Activated CD8-positive, alpha-beta T cell treated with anti-CD3 and anti-CD28 coated beads, Interleukin-2, amount 10 ng/mL, durations not matched to agents 7 days and 5 days (primary cell): ENCODE data around the gene GSE1. TPM values are rescaled to one million over a fixed set of nuclear protein-coding genes. Genes with fewer than 3 reads are reported as not detected.
"Not testable (repeated sequence)": the region's sequence is repeated elsewhere in the genome, so short reads cannot be mapped to it uniquely, and the experiment has no call there.

ENCODE experiments used
- ATAC-seq: fragments of 150-1000 bp; cut with Tn5 transposase; one replicate; pipeline ENCODE4 v1.10.0; 2021; ENCODE audit warnings: moderate library complexity
- CTCF ChIA-PET: fragments of 350-600 bp; sonication (Branson Sonifier 250); formaldehyde crosslinking; loops from one replicate; lab custom pipeline; 2021; ENCODE audit warnings: antibody characterized with exemption; lab: Charles Lee
- POLR2A ChIA-PET: fragments of 350-600 bp; sonication (Branson Sonifier 250); formaldehyde crosslinking; loops from one replicate; lab custom pipeline; 2021; ENCODE audit warnings: antibody characterized with exemption; lab: Charles Lee
- DNase-seq: peaks from one replicate; pipeline ENCODE4 v3.0.0-alpha.2; 2020
- H3K27ac Mint-ChIP-seq: one replicate; pipeline ENCODE4 v1.8.0; 2021; ENCODE audit warnings: mild to moderate bottlenecking, mixed read lengths
- H3K27me3 Mint-ChIP-seq: one replicate; pipeline ENCODE4 v1.8.0; 2021; ENCODE audit warnings: low read depth, mixed read lengths
- H3K36me3 Mint-ChIP-seq: one replicate; pipeline ENCODE4 v1.8.0; 2021; ENCODE audit warnings: low read depth, mixed read lengths
- H3K4me1 Mint-ChIP-seq: one replicate; pipeline ENCODE4 v1.8.0; 2021; ENCODE audit warnings: low read depth, mixed read lengths
- H3K4me3 Mint-ChIP-seq: one replicate; pipeline ENCODE4 v1.8.0; 2021; ENCODE audit warnings: mild to moderate bottlenecking, mixed read lengths
- H3K9me3 Mint-ChIP-seq: one replicate; pipeline ENCODE4 v1.8.0; 2022; ENCODE audit warnings: mixed read lengths; ENCODE audit not compliant: insufficient read depth
- total RNA-seq, 2 experiments: library from RNA; stranded (reverse); gene quantifications; one replicate each; pipeline ENCODE4 v1.2.3, GENCODE V29; 2021

Gene GSE1
- total RNA-seq, 2 experiments from 2014 or later, result 48.9 to 51.4 TPM

DNA sequence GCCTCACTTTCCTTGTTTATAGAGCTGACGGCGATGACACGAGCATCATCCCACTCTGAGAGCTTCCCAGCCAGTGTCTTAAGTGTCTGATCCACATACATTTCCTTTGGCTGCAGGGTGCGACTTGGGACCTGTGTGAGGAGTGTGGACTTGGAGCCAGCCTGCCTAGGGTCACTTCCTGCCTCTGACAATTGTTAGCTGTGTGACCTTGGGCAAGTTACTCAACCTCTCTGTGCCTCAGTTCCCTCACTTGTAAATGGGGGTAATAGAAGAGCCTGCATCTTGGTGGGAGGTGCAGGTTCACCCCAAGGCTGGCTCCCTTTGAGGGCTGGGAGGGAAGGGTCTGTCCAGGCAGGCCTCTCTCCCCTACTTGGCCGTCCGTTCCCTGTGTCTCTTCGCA lies 27.4 kb upstream of the GSE1 start:
- Mint-ChIP-seq H3K9me3 (no peaks in the 10 kb centered on the region), H3K36me3 (no peaks in the 10 kb centered on the region), H3K27me3 (no peaks in the 10 kb centered on the region), H3K4me1 (peaks cover 14% of the 10 kb centered on the region), H3K27ac (no peak overlapping the region), H3K4me3 (no peak overlapping the region)
- POLR2A ChIA-PET, result no interaction called here
- CTCF ChIA-PET, result no interaction called here
- no peak for ATAC-seq
- no peak for DNase-seq

DNA sequence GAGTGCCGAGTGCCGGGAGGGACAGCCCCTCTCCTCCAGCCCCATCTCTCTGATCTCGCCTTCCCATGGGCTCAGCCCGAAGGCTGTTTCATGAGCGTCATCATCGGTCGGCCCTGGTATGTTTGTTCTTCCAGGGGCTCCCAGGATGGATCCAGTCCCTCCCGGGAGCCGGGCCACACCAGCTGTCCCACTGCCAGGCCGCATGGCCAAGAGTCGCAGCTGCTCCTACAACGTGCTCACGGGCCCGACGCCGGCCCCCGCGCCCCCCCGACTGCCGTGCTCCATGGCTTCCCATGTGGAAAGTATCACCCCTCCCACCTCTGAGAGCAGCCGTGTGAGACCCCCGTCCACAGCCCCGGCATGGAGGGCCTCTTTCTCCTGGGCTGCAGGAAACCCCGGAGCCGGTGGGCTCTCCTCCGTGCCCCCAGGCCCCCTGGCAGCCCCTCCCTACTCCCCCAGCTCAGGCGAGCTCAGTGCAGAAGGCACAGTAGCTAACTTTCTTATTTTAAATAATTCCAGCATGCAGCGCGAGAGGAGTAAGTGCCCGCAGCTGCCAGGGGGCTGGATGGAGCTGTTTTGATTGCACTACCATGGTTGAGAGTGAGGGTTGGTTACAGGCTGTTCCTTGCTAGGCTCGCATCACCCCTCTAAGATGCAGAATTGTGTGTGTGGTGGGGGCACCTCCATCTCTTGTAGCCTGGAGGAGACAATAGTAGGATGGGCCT lies 26.6 kb upstream of the GSE1 start:
- CTCF ChIA-PET, result no interaction called here
- no peak for ATAC-seq

DNA sequence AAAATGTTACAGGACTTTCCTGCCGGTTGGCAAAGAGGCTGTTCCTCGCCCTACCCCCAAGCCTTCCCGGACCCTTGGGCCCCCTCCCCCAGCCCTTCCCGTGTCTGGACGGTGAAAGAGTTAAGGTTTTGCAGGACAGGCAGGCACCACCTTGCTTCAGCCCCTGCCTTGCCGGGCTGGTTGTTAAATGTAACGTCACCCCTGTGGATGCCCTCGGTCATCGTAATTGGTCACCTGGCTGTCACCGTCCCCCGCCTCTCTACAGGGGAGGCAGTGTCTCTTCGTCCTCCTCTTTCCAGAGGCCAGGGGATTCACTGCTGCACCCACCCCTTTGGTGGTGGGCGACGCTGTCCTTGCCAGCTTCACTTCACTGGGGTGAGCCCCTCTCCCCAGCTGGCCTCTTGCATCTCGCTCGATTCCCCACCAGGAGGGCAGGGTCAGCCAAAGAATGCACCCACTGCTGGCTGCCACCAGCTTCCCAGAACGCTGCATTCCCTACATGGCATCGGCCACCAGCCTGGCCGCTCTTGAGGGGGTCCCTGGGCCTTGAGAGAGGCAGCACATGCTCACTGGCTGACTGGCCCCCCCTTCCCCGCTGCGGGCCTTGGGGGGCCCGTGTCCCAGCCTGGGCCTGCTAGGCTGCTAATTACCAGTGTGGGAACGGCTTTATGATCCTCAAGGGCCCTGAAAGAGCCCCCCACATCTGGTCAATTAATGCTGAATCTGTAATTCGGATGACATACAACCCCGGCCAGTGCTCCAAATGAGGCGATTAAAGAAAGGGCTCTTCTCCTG lies 25.2 kb upstream of the GSE1 start:
- Mint-ChIP-seq H3K9me3 (no peaks in the 10 kb centered on the region), H3K4me3 (no peak overlapping the region), H3K4me1 (peaks cover 18% of the 10 kb centered on the region), H3K36me3 (no peaks in the 10 kb centered on the region), H3K27me3 (no peaks in the 10 kb centered on the region), H3K27ac (no peak overlapping the region)
- no peak for ATAC-seq
- DNase-seq, result no peak
- POLR2A ChIA-PET, result no interaction called here
- CTCF ChIA-PET, result no interaction called here

More for the DNA sequence above, 26.6 kb upstream of the GSE1 start:
- POLR2A ChIA-PET, result no interaction called here
- H3K27me3 Mint-ChIP-seq, result no peaks in the 10 kb centered on the region
- H3K4me1 Mint-ChIP-seq, result peaks cover 14% of the 10 kb centered on the region
- H3K36me3 Mint-ChIP-seq, result no peaks in the 10 kb centered on the region
- H3K27ac Mint-ChIP-seq, result no peak overlapping the region
- no peak for DNase-seq
- H3K9me3 Mint-ChIP-seq, result no peaks in the 10 kb centered on the region
- no peak overlapping the region for H3K4me3 Mint-ChIP-seq

DNA sequence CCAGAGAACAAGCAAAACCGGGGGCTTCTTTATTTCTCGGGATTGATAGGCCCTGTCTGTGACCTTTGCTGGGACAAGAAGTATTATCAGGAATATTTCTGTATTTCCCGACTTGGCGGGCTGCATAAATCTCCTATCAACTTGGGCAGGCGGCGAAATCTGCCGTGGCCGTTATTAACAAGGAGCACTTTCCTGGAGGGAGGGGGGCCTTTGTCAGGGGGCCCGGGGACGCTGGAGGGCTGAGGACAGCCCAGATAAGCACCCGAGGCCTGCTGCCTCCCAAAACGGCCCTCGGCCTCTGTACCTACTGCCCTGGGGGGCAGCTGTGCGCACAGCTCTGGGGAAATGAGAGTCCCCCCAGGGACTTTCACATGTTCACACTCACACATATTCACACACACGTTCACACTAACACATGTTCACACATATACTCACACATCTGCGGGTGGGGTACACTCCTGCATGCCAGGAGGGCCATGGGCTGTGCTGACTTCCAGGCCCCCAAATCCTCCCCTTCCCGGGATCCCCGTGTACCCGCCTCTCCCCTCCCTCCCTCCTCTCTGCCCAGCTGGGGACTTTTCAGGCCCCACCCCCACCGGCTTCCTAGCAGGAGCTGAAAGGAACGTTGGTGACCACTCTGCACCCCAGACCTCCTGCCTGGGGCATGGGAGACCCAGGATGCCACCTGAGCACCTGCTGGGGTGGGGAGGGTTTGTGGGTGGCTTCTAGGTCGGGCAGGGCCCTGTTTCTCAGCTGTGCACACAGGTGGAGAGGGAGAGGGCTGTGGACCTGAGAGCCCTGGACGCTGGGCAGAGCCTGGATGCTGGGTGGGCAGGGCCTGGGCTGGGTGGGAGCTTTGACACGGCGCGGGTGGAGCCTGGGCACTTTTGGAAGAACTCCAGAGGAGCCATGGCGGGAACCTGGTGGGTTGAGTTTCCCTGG lies 24.3 kb upstream of the GSE1 start:
- Mint-ChIP-seq H3K36me3 (no peaks in the 10 kb centered on the region), H3K4me3 (no peak overlapping the region), H3K4me1 (peaks cover 9% of the 10 kb centered on the region), H3K27me3 (no peaks in the 10 kb centered on the region), H3K9me3 (no peaks in the 10 kb centered on the region), H3K27ac (no peak overlapping the region)
- ATAC-seq (no peak), DNase-seq (no peak)
- ChIA-PET CTCF (no interaction called here), POLR2A (no interaction called here)

DNA sequence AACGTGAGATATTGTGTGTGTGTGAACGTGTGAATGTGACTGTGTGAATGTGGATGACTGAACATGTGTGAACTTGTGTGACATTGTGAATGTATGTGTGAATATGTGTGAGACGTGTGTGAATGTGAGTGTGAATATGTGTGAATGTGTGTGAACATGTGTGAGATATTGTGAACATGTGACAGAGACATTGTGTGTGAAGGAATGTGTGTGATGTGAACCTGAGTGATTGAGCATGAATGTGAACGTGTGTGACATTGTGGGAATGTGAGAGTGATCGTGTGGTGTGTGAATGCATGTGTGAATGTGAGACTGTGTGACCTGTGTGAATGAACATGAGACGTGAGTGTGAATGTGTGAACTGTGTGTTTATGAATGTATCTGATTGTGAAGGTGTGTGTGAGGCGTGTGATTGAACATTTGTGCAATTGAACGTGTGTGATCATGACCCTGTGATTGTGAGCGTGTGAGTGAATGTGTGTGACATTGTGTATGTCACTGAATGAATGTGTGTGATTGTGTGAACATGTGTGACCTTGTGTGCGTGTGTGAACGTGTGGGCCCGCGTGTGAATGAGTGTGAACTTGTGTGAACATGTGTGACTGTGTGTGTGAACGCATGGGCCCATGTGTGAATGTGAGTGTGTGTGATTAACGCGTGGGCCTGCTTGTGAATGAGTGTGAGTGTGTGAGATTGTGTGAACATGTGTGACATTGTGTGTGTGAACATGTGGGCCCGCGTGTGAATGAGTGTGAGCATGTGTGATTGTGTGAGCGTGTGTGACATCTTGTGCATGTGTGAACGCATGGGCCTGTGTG lies 23.2 kb upstream of the GSE1 start:
- no peak overlapping the region for H3K4me3 Mint-ChIP-seq
- no peak overlapping the region for H3K27ac Mint-ChIP-seq
- H3K4me1 Mint-ChIP-seq, result peaks cover 6% of the 10 kb centered on the region
- ChIA-PET CTCF (no interaction called here), POLR2A (no interaction called here)
- no peaks in the 10 kb centered on the region for H3K27me3 Mint-ChIP-seq
- no peaks in the 10 kb centered on the region for H3K9me3 Mint-ChIP-seq
- H3K36me3 Mint-ChIP-seq, result no peaks in the 10 kb centered on the region
- no peak for ATAC-seq
- no peak for DNase-seq

DNA sequence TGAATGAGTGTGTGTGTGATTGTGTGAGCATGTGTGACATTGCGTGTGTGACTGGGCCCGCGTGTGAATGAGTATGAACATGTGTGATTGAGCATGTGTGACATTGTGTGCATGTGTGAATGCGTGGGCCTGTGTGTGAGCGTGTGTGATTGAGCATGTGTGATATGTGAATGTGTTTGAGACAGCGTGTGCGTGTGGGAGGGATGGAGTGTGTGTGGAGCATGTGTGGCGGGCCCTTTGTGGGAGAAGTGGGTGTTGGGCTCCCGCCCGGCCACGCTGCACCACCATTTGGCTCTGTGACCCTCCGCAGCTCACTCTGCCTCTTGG lies 22.7 kb upstream of the GSE1 start:
- no peak overlapping the region for H3K27ac Mint-ChIP-seq
- no peaks in the 10 kb centered on the region for H3K27me3 Mint-ChIP-seq
- POLR2A ChIA-PET, result no interaction called here
- no peaks in the 10 kb centered on the region for H3K9me3 Mint-ChIP-seq
- ATAC-seq (no peak), DNase-seq (no peak)
- no peak overlapping the region for H3K4me3 Mint-ChIP-seq
- peaks cover 6% of the 10 kb centered on the region for H3K4me1 Mint-ChIP-seq
- CTCF ChIA-PET, result no interaction called here
- H3K36me3 Mint-ChIP-seq, result no peaks in the 10 kb centered on the region

DNA sequence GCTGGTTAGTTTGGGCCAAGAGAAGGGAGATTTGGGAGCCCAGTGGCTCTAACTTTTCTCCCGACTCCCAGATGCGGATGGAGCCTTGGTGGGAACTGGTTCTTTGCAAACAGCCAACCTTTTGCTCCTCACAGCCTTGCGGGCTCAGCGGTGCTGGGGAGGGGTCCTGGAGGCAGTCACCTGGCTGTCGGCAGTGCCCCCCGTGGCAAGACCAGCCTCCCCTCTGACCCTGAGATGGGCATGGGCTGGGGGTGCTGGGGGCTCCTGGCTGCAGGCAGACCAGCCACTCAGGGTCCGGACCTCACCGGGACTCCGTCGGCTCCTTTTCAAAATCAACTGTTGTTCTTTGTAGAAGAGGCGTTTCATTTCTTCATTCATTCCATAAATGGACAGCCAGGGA lies 21.7 kb upstream of the GSE1 start:
- DNase-seq, result no peak
- ATAC-seq, result no peak

DNA sequence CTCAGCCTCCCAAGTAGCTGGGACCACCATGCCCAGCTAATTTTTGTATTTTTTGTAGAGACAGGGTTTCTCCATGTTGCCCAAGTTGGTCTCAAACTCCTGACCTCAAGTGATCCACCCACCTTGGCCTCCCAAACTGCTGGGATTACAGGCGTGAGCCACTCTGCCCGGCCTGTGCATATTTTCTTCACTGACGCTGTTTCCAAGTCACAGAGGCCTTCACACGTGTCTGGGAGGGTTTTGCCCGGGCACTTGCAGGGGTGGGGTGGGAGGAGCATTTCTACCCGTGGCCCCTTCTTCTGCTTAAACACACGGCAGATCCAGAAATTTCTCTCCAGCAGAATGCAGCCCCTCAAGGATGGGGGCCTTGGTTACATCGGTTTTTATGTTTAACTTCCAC lies 20.8 kb upstream of the GSE1 start:
- H3K27ac Mint-ChIP-seq, ATAC-seq, H3K4me3 Mint-ChIP-seq, H3K36me3 Mint-ChIP-seq, H3K27me3 Mint-ChIP-seq, POLR2A ChIA-PET, CTCF ChIA-PET, DNase-seq, H3K4me1 Mint-ChIP-seq, H3K9me3 Mint-ChIP-seq: not testable (repeated sequence)

More for the DNA sequence above, 21.7 kb upstream of the GSE1 start:
- H3K27ac Mint-ChIP-seq, result no peak overlapping the region
- H3K36me3 Mint-ChIP-seq, result peaks cover 3% of the 10 kb centered on the region
- ChIA-PET CTCF (no interaction called here), POLR2A (no interaction called here)
- no peaks in the 10 kb centered on the region for H3K27me3 Mint-ChIP-seq
- no peaks in the 10 kb centered on the region for H3K9me3 Mint-ChIP-seq
- H3K4me1 Mint-ChIP-seq, result peaks cover 6% of the 10 kb centered on the region
- H3K4me3 Mint-ChIP-seq, result no peak overlapping the region

DNA sequence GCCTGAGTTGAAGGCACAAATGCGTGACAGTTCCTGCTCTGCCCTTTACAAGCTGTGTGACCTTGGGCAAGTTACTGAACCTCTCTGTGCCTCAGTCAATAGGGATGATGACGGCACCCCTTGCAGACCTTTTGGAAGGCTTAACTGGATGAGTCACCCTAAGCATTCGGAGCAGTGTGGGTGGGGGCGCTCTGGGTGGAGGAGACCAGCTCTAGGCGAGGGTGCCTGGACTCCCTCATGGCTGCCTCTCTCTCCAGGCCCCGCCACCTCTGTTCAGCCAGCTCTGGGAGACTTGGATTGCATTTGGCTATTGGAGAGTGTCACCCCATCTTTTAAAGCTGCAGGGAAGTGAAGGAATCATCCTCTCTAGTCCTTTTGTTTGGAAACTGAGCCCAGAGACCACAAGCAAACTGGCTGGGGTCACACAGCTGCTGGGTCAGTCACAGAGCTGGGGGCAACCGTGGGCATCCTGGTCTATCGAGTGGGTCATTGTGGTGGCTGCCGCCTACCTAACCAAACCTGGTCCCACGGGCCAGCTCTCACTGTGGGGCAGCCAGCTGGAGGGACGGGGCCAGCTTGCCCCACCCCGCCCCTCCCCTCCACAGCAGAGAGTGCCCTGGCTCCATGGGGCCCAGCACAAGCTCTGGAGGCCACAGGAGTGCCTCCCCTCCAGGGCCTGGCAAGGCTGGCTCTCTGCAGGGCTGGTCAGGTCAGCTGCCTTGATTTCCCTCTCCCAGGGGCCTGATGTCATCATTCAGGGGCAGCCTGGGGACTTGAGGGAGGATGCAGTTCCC lies 20.2 kb upstream of the GSE1 start:
- POLR2A ChIA-PET, result no interaction called here
- Mint-ChIP-seq H3K4me1 (peaks cover 6% of the 10 kb centered on the region), H3K27me3 (no peaks in the 10 kb centered on the region), H3K27ac (no peak overlapping the region), H3K4me3 (no peak overlapping the region), H3K9me3 (no peaks in the 10 kb centered on the region), H3K36me3 (peaks cover 3% of the 10 kb centered on the region)
- CTCF ChIA-PET, result no interaction called here
- DNase-seq (no peak), ATAC-seq (no peak)

DNA sequence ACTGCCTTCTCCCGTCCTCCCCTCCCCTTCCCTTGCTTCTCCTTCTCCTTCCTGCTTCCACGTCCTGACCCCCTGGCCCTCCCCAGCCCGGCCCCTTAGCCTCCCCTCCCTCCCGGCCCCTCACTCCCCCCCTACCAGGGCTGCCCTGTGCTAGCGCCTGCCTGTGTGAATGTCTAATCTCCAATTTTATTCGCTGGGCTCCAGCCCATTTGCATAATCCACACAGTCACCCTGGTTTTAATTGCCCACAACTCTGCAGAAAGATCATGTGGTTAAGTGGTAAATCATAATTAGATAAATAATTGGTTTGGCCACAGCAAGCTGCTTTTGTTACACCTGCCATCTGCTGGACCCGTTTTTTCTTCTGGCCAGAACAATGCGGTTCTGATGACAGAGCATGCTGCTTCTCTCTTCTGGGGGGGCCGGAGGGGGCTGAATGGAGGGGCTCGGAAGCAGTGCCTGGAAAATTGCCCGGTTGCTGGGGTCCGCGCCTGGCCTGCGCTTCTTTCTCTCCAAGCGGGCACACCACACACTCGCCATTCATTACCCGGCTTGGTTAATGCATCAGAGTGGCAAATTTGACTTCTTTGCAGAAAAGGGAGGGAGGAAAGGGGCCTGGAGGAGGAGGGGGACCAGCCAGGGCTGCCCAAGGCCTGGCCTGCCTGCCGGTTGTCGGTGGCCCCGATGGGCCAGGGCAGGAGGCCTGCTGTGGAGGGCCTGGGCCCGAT lies 19.5 kb upstream of the GSE1 start:
- CTCF ChIA-PET, result no interaction called here
- peaks cover 6% of the 10 kb centered on the region for H3K4me1 Mint-ChIP-seq

More for the DNA sequence above, 19.5 kb upstream of the GSE1 start:
- Mint-ChIP-seq H3K9me3 (no peaks in the 10 kb centered on the region), H3K36me3 (peaks cover 3% of the 10 kb centered on the region), H3K27me3 (no peaks in the 10 kb centered on the region), H3K27ac (no peak overlapping the region), H3K4me3 (no peak overlapping the region)
- ATAC-seq (no peak), DNase-seq (no peak)
- POLR2A ChIA-PET, result no interaction called here
